ENCODE measurements around the gene TNS3. TPM values are rescaled to one million over a fixed set of nuclear protein-coding genes. Genes with fewer than 3 reads are reported as not detected.

Gene TNS3
- total RNA-seq: under 1 TPM; 0.37 to 0.71 TPM

DNA sequence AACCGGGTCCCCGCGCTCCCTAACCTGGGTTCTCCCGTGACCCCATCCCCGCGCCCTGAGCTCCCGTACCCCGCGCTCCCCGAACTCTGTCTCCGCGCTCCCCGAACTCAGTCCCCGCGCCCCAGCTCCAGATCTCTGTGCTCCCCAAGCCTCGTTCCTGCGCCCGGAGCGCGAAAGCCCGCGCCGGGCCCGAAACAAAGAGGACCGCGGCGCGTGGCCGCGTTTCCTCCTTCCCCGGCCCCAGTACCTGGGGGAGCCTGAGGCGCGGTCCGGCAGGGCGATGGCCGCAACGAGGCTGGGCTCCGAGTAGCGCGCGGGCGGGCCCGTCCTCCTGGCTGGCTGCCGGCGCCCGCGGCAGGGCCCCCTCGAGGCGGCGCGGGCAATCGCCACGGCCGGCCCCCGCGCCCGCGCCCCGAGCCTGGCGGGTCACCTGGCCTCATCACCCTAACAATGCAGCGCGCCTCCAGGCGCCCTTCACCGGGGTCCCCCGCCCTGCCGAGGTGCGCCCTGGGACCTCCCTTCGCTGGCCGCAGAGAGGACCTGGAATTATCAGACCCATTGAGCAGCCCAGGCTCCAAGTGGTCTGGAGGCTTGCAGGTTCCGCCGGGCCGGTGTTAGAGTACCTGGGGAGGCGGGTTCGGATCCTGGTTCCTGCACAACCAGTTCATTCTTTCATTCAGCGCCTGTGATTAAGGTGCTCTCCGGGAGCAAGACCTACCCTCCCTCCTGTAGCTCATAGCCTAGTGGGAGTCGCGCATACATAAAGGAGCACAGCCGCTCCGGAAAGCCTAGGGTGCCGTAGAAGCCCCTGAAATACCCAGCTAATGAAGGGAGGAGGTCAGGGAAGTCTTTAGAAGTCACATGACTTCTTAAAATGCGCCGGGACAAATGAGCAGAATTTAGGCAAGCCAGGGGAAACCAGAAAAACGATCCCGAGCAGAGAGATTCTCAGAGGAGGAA is at the start of gene TNS3:
TNS3 (minus strand) TSS at position 308 of the 960 bp plus-strand sequence. CDS start 142,475 bp downstream, outside the sequence.
- Mint-ChIP-seq H3K27ac (no peak within 1 kb of the TSS), H3K9me3 (peaks cover 7% of the 10 kb centered on the region), H3K4me1 (no peaks in the 10 kb centered on the region), H3K4me3 (no peak within 1 kb of the TSS), H3K36me3 (ENCODE audit: low read depth) (no peaks in the 10 kb centered on the region), H3K27me3 (peaks cover 28% of the 10 kb centered on the region)
- ATAC-seq (replicated peaks): no peak

DNA sequence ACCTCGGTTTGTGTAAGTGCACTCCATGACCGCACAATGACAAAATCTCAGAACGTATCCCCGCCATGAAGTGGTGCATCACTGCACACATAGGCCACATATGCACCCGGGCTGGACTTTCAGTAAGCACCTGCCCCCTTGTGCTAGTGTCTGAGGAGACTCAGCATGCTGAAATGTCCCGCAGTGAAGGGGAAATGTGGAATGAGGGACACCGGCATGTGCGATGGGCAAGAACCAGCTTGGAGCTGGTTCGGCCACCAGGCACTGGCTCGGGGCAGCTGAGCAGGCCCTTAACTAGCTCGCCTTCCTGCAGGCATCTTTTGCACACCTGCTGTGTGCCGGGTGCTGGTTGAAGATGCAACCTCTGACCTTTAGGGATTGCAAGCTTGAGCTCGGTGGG is 49.8 kb upstream of the TNS3 start:
- Mint-ChIP-seq H3K27me3 (no peaks in the 10 kb centered on the region), H3K36me3 (ENCODE audit: low read depth) (no peaks in the 10 kb centered on the region), H3K4me3 (no peak overlapping the region), H3K4me1 (no peaks in the 10 kb centered on the region), H3K9me3 (no peaks in the 10 kb centered on the region), H3K27ac (no peak overlapping the region)
- no peak for ATAC-seq (replicated peaks)

DNA sequence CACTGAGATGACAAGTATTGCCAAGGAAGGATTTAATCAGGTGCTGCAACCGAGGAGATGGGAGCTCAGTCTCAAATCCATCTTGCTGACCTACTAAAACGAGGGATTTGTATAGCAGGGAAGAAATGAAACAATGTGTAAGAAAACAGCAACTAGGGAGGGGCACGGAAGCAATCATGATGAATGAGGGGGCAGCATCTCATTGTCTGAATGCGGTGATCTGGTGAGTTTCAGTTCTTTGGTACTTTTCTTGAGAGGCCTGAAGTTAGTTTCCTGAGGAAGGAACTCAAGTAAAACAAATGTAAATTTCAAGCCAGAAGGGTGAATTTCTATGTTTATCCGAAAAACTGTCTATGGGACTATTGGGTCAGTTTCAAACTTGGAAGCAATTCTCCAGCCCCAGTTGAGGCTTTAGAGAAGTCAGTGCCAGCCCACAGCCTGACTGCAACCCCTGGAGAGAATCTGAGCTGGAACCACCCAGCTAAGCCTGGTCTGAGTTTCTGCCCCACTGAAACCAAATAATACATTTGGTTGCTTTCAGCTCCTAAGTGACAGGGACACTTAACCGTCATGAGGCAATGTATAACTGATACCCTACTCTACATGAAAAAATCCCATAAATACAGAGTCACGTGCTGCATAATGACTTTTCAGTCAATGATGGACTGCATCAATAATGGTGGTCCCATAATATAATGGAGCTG is 45.8 kb upstream of the TNS3 start:
- no peaks in the 10 kb centered on the region for H3K36me3 Mint-ChIP-seq (ENCODE audit: low read depth)
- H3K4me1 Mint-ChIP-seq: no peaks in the 10 kb centered on the region
- no peaks in the 10 kb centered on the region for H3K27me3 Mint-ChIP-seq
- ATAC-seq (replicated peaks): no peak
- H3K9me3 Mint-ChIP-seq: no peaks in the 10 kb centered on the region
- H3K4me3 Mint-ChIP-seq: no peak overlapping the region
- no peak overlapping the region for H3K27ac Mint-ChIP-seq

DNA sequence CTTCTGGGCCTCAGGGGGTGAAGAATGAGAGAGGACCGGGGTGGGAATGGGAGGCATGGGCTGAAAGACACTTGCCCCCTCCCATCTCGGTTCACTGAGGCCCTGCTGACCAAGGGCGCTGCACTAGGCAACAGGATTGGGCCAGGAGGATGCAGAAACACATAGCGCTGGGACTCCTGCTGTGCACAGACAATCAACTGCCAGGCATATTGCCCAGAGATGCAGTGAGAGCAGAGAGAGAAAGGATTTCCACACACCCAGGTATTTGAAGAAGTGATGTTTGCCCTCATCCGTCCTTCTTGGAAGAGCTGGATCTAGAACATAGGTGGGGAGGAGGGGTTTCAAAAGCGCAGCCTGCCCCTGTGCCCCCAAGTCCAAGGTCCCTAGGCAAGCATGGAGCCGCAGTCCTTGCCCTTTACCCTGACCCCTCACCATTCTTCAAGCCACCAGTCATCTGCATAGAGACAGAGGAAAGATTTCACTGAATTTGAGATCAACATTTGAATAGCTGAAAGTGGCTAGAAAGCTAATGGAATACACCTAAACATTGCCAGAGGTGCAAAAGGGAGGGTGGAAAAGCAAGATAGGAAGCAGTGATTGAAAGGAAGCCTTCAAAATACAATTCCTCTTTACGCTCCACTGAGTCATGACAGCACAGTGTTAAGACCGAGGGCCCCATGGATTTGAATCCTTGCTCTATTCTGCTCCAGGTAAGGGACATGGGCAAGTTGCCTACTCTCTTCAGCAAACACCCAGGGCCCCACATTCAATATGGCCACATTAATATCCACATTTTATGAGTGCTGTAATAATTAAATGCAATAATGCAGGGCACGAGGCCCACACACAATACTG is 44.2 kb upstream of the TNS3 start:
- H3K27me3 Mint-ChIP-seq: no peaks in the 10 kb centered on the region
- no peak overlapping the region for H3K27ac Mint-ChIP-seq
- no peaks in the 10 kb centered on the region for H3K9me3 Mint-ChIP-seq
- ATAC-seq (replicated peaks): no peak
- no peaks in the 10 kb centered on the region for H3K36me3 Mint-ChIP-seq (ENCODE audit: low read depth)
- H3K4me3 Mint-ChIP-seq: no peak overlapping the region
- H3K4me1 Mint-ChIP-seq: no peaks in the 10 kb centered on the region

DNA sequence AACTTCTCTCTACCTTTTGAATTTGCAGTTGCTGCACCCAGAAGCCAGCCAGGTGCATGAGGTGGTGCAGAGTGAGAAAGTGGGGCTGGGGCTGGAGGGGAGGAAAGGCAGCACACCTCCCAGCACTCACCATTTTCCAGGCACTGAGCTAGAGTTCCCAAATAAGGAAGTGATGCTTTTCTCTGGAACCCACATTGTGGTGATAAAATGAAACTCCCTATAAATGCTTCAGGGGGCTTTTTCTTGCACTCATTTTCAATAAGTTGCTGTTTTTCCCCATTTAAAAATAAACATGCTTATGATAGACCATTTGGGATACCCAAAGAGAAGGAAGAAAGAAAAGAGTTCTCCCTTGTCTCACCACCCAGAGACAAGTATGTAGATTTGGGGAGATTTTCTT is 42.8 kb upstream of the TNS3 start:
- ATAC-seq (replicated peaks): no peak
- Mint-ChIP-seq H3K9me3 (no peaks in the 10 kb centered on the region), H3K4me1 (no peaks in the 10 kb centered on the region), H3K4me3 (no peak overlapping the region), H3K36me3 (ENCODE audit: low read depth) (no peaks in the 10 kb centered on the region), H3K27me3 (no peaks in the 10 kb centered on the region), H3K27ac (no peak overlapping the region)

DNA sequence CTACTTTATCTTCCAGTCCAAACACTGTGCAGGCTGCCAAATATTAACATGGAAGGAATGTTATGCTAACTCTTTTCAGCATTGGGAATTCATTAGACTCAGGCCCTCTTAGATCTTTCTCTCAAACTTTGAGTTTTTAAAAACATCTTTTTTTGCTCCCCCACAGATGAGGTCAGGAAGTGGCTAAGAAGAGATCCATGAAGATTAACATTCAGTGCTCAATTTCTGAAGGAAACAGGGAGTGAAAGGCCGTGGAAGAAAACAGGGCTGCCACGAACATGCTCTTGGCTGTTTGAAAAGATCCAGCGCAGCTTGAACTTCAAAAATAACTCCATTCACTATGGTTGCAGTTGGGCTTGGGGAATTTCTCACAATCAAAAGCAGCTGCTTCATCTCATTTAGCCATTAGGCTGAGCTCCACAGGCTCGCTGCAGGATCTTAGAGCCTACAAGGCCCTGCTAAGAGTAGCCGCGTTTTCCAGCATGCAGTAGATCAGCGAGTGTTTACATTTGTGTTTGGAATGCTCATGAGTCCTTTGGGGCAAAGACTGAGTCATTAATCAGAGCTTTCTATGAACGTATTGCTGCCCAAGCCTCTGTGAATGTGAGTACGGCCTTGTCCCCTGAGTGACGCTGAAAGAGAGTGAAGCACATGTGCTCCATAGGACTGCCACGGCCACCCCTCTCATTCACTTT is 41.2 kb upstream of the TNS3 start:
- Mint-ChIP-seq H3K9me3 (no peaks in the 10 kb centered on the region), H3K36me3 (ENCODE audit: low read depth) (no peaks in the 10 kb centered on the region), H3K27ac (no peak overlapping the region), H3K27me3 (no peaks in the 10 kb centered on the region), H3K4me3 (no peak overlapping the region), H3K4me1 (no peaks in the 10 kb centered on the region)
- ATAC-seq (replicated peaks): no peak

DNA sequence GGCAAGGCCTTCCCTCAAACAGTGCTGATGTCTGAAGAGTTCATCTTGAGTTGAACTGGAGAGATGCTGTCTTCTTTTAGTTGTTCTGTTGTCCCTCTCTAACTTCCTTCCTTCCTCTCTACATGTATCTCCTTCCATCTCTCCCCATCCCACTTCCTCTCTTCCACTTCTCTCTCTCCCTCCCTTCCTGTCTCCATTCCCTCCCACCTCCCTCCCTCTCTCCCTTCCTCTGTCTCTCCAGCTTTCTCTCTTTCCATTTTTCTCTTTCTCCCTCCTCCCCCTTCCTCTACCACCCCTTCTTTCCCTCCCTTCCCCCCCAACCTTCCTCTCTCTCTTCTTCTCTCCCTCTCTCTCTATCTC is 40.7 kb upstream of the TNS3 start:
- no peak for ATAC-seq (replicated peaks)
- H3K4me3 Mint-ChIP-seq: no peak overlapping the region
- no peaks in the 10 kb centered on the region for H3K9me3 Mint-ChIP-seq
- no peaks in the 10 kb centered on the region for H3K4me1 Mint-ChIP-seq
- H3K36me3 Mint-ChIP-seq (ENCODE audit: low read depth): no peaks in the 10 kb centered on the region
- no peak overlapping the region for H3K27ac Mint-ChIP-seq
- H3K27me3 Mint-ChIP-seq: no peaks in the 10 kb centered on the region

DNA sequence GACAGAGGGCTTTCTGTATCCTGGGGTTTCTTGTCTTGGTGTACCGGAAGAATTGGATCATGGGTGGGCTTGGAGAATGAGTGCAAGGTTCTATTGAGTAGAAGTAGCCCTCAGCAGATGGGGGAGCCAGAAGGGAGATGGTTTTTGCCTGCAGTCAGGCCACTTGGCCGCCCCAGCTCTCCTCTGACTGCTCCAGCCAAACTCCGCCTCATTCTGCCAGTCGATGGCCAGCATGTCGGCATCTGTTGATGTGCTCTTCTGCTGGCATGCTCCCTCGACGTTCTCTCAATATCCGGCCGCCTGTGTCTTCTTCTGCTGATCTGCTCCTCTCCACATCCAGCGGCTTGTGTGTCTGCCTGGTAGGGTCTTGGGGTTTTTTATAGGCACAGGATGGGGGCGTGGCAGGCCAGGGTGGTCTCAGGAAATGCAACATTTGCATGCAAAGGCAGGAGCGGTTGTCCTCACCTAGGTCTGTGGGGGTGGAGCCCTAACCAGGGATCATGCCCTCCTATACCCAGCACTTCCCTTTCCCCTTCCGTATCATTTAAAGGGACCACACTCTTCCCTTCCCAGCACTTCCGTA is 40.2 kb upstream of the TNS3 start:
- Mint-ChIP-seq H3K27me3 (no peaks in the 10 kb centered on the region), H3K9me3 (no peaks in the 10 kb centered on the region), H3K27ac (no peak overlapping the region), H3K36me3 (ENCODE audit: low read depth) (no peaks in the 10 kb centered on the region), H3K4me3 (no peak overlapping the region), H3K4me1 (no peaks in the 10 kb centered on the region)
- ATAC-seq (replicated peaks): no peak

DNA sequence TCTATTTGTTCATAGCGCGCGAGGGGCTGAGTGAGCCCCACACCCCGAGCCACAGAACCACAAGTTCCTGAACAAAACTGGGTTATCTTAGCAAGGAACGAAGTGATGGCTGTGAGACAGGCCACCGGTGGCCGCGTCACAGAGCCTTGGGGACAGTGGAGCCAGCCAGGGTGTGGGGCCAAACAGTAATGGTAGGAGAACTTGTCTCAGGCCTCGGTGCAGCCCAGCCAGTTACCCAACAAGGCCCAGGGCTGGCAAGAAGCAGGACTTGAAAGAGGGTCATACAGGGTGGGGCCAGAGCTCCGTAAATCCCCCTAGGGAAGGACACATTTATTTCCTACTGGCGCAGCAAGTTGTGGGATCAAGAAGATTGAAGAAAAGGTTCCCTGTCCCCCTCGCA is 39.4 kb upstream of the TNS3 start:
- Mint-ChIP-seq H3K36me3 (ENCODE audit: low read depth) (no peaks in the 10 kb centered on the region), H3K4me3 (no peak overlapping the region), H3K9me3 (no peaks in the 10 kb centered on the region), H3K27ac (no peak overlapping the region), H3K4me1 (no peaks in the 10 kb centered on the region), H3K27me3 (no peaks in the 10 kb centered on the region)
- ATAC-seq (replicated peaks): no peak

DNA sequence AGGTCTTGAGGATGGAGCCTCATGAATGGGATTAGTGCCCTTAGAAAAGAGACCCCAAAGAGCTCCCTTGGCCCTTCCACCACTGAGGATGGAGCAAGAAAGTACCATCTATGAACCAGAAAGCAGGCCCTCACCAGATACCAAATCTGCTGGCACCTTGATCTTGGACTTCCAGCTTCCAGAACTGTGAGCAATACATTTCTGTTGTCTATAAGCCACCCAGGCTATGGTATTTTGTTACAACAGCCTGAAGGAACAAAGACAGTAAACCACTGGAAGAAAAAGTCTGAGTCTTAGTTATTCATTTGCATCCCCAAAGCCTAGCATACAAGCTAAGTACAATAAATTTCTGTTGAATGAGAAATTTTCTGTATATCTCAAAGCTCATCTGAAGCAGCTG is 37.9 kb upstream of the TNS3 start:
- Mint-ChIP-seq H3K36me3 (ENCODE audit: low read depth) (no peaks in the 10 kb centered on the region), H3K4me1 (no peaks in the 10 kb centered on the region), H3K4me3 (no peak overlapping the region), H3K27ac (no peak overlapping the region), H3K9me3 (no peaks in the 10 kb centered on the region), H3K27me3 (no peaks in the 10 kb centered on the region)
- ATAC-seq (replicated peaks): no peak

DNA sequence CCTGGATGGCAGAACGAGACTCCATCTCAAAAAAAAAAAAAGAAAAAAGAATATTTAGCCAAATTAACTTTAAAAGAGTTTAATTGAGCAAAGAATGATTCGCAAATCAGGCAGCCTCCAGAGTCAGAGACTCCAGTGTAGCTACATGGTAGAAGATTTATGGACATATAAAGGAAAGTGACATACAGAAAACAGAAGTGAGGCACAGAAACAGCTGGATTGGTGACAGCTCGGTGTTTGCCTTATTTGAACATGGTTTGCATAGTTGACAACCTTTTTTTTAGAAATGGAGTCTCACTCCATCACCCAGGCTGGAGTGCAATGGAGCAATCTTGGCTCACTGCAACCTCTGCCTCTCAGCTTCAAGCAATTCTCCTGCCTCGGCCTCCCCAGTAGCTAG is 35.2 kb upstream of the TNS3 start:
- Mint-ChIP-seq H3K27ac (no peak overlapping the region), H3K4me1 (no peaks in the 10 kb centered on the region), H3K4me3 (no peak overlapping the region), H3K36me3 (ENCODE audit: low read depth) (no peaks in the 10 kb centered on the region), H3K27me3 (no peaks in the 10 kb centered on the region), H3K9me3 (no peaks in the 10 kb centered on the region)
- no peak for ATAC-seq (replicated peaks)

DNA sequence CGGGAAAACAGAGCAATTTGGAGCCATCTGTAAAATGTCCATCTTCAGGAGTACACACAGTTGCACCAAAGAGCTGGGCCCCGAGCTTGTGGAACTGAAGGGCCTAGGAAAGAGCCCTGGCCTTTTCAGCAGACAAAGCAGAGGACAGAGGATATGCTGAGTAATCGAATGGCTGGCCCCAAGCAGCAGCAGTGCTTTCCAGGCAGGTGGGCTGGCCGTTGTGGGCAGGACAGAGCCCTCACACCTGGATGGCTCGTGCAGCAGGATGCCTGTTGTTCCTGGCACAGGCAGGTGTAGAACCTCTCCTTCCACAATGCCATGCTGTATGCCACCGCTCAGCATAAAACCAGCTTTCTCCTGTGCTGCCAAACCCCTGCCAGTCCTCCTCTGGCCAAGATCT is 32.5 kb upstream of the TNS3 start:
- no peaks in the 10 kb centered on the region for H3K27me3 Mint-ChIP-seq
- H3K36me3 Mint-ChIP-seq (ENCODE audit: low read depth): no peaks in the 10 kb centered on the region
- no peaks in the 10 kb centered on the region for H3K4me1 Mint-ChIP-seq
- no peaks in the 10 kb centered on the region for H3K9me3 Mint-ChIP-seq
- no peak for ATAC-seq (replicated peaks)
- no peak overlapping the region for H3K27ac Mint-ChIP-seq
- H3K4me3 Mint-ChIP-seq: no peak overlapping the region

DNA sequence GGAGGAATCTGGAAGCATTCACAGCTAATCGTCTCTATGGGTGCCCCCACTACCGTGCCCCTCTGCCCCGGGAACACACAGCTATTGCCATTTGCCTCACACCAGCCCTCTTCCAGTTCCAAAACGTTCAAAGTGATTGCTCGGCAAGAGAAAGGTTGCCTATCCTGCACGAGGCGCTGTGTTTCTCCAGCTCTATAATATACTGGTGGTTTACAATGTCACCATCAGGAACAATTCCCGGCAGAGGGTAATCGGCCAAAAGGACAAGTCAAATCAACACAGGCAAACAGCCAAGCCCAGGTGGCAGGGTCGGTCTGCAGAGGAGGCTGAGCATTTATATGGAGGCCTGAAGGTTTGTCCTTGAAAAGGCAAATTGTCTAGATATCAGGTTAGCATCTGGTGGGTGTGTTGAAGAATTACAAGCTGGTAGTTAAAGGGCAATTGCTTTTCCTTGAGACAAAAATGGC is 29.2 kb upstream of the TNS3 start:
- no peak overlapping the region for H3K27ac Mint-ChIP-seq
- no peak for ATAC-seq (replicated peaks)
- H3K27me3 Mint-ChIP-seq: no peaks in the 10 kb centered on the region
- no peaks in the 10 kb centered on the region for H3K36me3 Mint-ChIP-seq (ENCODE audit: low read depth)
- H3K4me3 Mint-ChIP-seq: no peak overlapping the region
- no peaks in the 10 kb centered on the region for H3K4me1 Mint-ChIP-seq
- no peaks in the 10 kb centered on the region for H3K9me3 Mint-ChIP-seq

Data from activated T-helper 17 cell treated with anti-CD3 and anti-CD28 coated beads, Interleukin-2, amount 50 U/mL, for 72 hours (primary cell).